ENCODE data around the gene PTX4.
"Not testable (repeated sequence)": the region's sequence is repeated elsewhere in the genome, so short reads cannot be mapped to it uniquely, and the experiment has no call there.

The PTX4 gene

DNA sequence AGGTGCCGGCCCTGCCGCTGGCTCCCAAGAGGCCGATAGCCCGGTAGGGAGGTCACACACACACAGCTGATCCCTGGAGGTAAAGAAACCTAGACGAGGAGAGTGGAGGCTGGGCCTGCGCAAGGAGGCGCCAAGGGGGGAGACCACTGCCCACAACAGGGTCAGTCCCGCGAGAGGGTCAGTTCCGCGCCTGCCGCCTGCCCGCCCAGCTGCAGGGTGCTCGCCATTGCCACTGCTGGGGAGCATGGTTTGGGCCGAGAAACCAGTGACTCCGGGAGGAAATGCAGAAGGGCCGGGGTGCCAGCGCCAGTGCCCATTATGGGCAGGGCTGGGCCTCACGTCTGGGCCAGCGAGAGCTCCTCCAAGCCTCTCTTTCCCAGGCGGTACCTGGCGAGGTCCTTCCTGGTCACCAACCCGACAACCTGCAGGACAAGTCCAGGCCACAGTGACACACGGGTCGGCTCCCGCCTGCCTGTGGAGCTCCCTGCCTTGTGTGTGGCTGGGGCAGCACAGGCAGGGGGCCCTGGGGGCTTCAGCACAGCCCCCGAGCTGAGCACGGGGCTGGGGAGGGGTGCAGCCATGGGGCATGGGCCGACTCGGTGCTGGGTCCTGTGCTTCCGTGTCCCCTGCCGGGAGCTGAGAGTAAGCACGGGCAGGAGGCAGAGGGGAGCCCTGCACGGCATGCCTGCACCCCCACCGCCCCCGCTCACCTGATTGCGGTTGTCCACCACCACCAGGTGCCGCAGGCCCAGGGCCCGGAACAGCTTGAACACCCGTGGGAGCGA lies 42.3 kb downstream of the PTX4 start:
- H3K4me1 ChIP-seq (ENCODE audit: control insufficient read depth, insufficient read depth, low read length) = no peaks in the 10 kb centered on the region
- H3K9ac ChIP-seq (ENCODE audit: low read length) = no peak overlapping the region
- H3K27me3 ChIP-seq (ENCODE audit: control insufficient read depth, insufficient read depth, low read length) = no peaks in the 10 kb centered on the region
- H3K36me3 ChIP-seq (ENCODE audit: control insufficient read depth, insufficient read depth, low read length) = peaks cover 16% of the 10 kb centered on the region
- no peak overlapping the region for H3K4me3 ChIP-seq (ENCODE audit: low read length)
- H3K27ac ChIP-seq (ENCODE audit: low read depth, low read length) = no peak overlapping the region

DNA sequence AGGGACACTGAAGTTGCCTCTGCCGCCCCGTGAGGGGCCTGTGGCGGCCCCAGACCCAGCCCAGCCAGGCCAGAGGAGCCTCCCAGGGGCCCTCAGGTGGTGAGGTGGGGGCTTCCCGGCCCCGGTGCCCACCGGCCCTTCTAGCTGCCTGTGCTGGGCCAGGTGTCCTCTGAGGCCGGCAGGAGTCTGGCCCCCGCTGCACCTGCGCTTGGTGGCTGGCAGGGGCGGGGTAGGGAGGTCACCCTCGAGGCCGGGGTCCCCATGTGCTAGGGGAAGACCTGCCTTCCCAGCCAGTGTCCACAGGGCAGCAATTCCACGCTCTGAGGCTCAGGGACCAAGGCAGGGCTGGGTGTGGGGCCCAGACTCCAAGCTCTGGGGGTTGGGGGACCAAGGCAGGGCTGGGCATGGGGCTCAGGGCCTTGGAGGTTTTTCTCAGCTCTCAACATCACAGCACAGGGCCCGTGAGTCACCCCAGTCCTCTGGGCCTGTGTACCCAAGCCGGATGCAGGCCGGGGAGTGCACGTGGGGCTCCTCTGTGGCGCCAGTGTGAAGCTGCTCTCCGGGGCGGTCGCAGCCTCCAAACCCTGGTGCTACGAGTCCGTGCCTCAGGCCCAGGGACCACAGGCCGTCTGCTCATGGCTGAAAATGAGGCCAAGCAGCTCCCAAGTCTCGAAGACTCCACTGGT lies 43.1 kb downstream of the PTX4 start:
- H3K4me1 ChIP-seq (ENCODE audit: control insufficient read depth, insufficient read depth, low read length) = no peaks in the 10 kb centered on the region
- no peak overlapping the region for H3K4me3 ChIP-seq (ENCODE audit: low read length)
- no peak overlapping the region for H3K27ac ChIP-seq (ENCODE audit: low read depth, low read length)
- no peaks in the 10 kb centered on the region for H3K27me3 ChIP-seq (ENCODE audit: control insufficient read depth, insufficient read depth, low read length)
- no peak overlapping the region for H3K9ac ChIP-seq (ENCODE audit: low read length)
- peaks cover 13% of the 10 kb centered on the region for H3K36me3 ChIP-seq (ENCODE audit: control insufficient read depth, insufficient read depth, low read length)

DNA sequence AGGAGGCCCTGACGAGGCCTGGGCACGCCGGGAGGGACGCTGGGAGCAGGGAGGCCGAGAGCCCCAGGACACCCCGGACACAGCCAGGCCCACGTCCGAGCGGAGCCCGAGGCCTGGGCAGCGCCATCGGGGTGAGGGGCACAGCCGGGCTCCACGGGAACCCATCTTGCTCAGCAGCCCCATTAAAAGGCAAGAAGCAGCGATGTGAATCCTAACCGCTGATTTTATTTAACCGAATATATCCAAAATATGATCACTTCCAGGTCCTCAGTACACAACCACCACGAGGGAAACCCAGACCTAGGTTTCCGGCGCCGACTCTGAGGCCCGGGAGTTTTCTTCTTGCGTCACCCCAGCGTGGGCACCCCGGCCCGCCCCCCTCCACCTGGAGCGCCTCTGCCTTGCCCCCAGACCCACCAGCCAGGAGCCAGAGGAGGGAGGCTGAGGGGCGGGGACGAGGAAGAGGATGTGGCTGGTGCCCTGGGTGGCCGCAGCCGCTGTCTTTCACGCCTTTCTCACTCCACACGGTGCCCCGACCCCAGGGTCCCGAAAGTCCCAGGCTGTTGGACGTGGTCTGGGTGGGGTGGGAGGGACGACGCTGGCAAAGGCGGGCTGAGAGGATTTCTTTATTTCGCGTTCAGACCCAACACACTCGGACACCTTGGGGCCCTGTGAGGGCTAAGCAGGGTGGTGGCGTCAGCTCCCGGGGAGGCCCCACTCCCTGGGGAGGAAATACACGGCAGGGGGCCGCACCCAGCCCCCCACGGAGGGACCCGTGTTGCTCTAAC lies 43.8 kb downstream of the PTX4 start:
- Histone ChIP-seq H3K36me3 (ENCODE audit: control insufficient read depth, insufficient read depth, low read length) (peaks cover 13% of the 10 kb centered on the region), H3K4me1 (ENCODE audit: control insufficient read depth, insufficient read depth, low read length) (no peaks in the 10 kb centered on the region), H3K9ac (ENCODE audit: low read length) (no peak overlapping the region), H3K4me3 (ENCODE audit: low read length) (no peak overlapping the region), H3K27me3 (ENCODE audit: control insufficient read depth, insufficient read depth, low read length) (no peaks in the 10 kb centered on the region), H3K27ac (ENCODE audit: low read depth, low read length) (no peak overlapping the region)

DNA sequence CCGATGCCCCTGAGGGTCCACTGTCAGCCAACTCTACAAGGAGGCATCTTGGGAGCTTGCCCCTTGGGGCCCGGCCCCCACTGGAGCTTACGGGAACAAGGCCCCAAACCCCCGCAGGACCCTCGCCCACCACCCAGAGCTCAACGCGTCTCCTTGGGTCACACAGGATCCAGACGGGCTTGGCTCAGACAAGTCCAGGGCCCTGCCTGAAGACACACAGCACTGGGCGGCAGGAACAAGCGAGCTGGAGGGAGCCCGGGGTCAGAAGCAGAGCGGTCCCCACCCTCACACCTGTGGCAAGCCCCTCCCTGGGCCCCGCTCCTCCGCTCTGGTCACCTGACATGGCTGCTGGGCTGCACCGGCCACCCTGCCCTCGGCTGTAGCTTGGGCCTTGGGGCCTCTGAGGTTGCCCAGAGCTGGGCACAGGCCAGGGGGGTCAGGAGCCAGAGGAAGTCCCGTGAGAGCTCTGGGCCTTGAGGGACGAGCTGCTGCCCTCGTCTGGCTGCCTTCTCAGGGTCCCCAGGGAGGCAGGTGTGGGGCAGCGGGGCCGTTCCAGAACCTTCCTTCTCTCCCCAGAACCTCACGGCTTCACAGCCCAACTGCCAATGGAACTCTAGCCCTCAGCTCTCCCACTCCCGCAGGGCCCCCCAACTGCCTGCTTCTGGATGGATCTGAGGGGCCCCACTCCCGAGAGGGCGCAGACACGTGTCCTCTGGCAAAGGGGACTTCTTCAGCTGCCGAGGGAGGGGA lies 44.6 kb downstream of the PTX4 start, which contains the start of gene CCDC154:
CCDC154 (minus strand) TSS at position 577 of the 750 bp plus-strand sequence; CDS start at position 343, 234 bp downstream.
- Histone ChIP-seq H3K27me3 (ENCODE audit: control insufficient read depth, insufficient read depth, low read length) (no peaks in the 10 kb centered on the region), H3K27ac (ENCODE audit: low read depth, low read length) (no peak within 1 kb of the TSS), H3K4me3 (ENCODE audit: low read length) (no peak within 1 kb of the TSS), H3K9ac (ENCODE audit: low read length) (no peak within 1 kb of the TSS), H3K4me1 (ENCODE audit: control insufficient read depth, insufficient read depth, low read length) (no peaks in the 10 kb centered on the region), H3K36me3 (ENCODE audit: control insufficient read depth, insufficient read depth, low read length) (peaks cover 13% of the 10 kb centered on the region)

DNA sequence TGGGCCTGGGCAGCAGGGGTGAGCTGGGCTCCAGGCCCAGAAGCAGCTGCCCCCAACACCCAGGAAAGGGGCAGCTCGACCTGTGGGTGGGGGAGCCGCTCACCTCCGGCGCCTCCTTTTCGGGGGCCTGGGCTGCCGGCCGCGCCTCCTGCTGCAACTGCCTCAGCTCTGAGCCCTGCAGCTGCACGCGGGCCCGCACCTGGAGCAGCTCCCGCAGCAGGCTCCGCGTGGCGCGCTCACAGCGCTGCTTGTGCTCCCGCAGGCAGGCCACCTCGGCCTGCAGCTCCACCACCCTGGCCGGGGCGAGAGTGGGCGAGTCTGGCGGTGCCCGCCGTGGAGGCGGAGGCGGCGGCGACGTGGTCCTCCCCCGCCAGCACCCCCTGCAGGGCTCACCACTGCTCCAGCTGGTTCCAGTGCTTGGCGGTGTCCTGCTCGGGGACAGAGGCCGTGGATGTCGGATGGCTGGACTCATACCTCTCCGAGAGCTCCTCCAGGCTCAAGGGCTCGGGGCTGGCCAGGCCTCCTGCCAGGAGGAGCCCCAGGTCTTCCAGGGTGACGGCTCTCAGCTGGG lies 45.3 kb downstream of the PTX4 start:
- Histone ChIP-seq H3K27me3 (ENCODE audit: control insufficient read depth, insufficient read depth, low read length) (no peaks in the 10 kb centered on the region), H3K36me3 (ENCODE audit: control insufficient read depth, insufficient read depth, low read length) (peaks cover 13% of the 10 kb centered on the region), H3K4me1 (ENCODE audit: control insufficient read depth, insufficient read depth, low read length) (no peaks in the 10 kb centered on the region), H3K27ac (ENCODE audit: low read depth, low read length) (no peak overlapping the region), H3K4me3 (ENCODE audit: low read length) (no peak overlapping the region), H3K9ac (ENCODE audit: low read length) (no peak overlapping the region)

DNA sequence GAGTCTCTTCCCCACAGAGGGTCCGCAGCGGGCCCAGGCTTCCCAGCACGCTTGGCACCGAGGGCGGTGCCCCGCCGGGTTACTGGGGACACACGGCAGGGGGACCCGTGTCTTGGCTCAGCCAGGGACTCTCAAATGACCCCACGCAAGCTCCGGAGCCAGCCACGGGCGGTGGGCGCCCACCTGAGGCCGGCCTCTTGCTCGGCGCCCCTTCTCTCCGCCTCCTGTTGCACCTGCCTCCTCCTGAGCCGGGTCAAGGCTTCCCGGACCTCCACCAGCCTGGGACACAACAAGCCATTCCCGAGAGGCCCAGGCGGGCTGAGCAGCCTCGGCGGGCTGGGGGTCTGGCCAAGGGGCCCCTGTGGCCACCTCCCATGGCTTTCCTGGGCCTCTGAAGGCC lies 46.0 kb downstream of the PTX4 start:
- H3K9ac ChIP-seq (ENCODE audit: low read length) = no peak overlapping the region
- peaks cover 8% of the 10 kb centered on the region for H3K36me3 ChIP-seq (ENCODE audit: control insufficient read depth, insufficient read depth, low read length)
- no peak overlapping the region for H3K27ac ChIP-seq (ENCODE audit: low read depth, low read length)
- H3K4me3 ChIP-seq (ENCODE audit: low read length) = no peak overlapping the region
- no peaks in the 10 kb centered on the region for H3K27me3 ChIP-seq (ENCODE audit: control insufficient read depth, insufficient read depth, low read length)
- no peaks in the 10 kb centered on the region for H3K4me1 ChIP-seq (ENCODE audit: control insufficient read depth, insufficient read depth, low read length)

DNA sequence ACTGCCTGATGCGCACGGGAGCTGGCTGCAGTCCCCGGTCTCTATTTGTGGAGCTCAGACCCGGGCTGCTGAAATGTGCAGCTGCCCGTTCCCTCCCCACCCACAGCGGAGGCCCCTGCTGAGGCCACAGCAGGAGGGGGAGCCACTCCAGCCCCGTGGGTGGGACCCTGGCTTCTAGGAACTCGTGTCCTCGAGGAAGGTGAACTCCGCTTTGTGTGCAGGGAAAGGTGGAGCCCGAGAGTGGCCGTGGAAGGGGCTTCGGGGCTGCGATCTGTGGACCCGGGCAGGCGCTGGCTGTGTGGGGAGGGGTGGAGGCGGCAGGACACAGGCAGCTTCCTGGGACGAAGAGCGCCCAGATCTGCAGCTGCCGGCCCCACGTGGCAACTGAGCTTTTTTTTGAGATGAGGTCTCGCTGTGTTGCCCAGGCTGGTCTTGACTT lies 47.3 kb downstream of the PTX4 start:
- Histone ChIP-seq H3K9ac (ENCODE audit: low read length) (no peak overlapping the region), H3K27me3 (ENCODE audit: control insufficient read depth, insufficient read depth, low read length) (no peaks in the 10 kb centered on the region), H3K36me3 (ENCODE audit: control insufficient read depth, insufficient read depth, low read length) (peaks cover 5% of the 10 kb centered on the region), H3K4me1 (ENCODE audit: control insufficient read depth, insufficient read depth, low read length) (no peaks in the 10 kb centered on the region), H3K27ac (ENCODE audit: low read depth, low read length) (no peak overlapping the region), H3K4me3 (ENCODE audit: low read length) (no peak overlapping the region)

DNA sequence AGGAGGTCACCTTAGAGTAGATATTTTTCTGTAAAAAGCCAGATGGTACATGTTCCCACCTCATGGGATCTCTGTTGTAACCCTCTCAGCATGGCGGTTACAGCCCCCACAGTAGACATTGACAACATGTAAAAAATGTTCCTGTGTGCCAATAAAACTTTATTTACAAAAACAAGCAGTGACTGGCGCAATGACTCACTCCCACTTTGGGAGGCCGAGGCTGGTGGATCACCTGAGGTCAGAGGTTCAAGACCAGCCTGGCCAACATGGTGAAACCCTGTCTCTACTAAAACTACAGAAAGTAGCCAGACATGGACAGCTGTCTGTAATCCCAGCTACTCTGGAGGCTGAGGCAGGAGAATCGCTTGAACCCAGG lies 49.1 kb downstream of the PTX4 start:
- not testable (repeated sequence) for H3K4me3 ChIP-seq (ENCODE audit: low read length); H3K27ac ChIP-seq (ENCODE audit: low read depth, low read length); H3K36me3 ChIP-seq (ENCODE audit: control insufficient read depth, insufficient read depth, low read length); H3K9ac ChIP-seq (ENCODE audit: low read length); H3K27me3 ChIP-seq (ENCODE audit: control insufficient read depth, insufficient read depth, low read length); H3K4me1 ChIP-seq (ENCODE audit: control insufficient read depth, insufficient read depth, low read length)

DNA sequence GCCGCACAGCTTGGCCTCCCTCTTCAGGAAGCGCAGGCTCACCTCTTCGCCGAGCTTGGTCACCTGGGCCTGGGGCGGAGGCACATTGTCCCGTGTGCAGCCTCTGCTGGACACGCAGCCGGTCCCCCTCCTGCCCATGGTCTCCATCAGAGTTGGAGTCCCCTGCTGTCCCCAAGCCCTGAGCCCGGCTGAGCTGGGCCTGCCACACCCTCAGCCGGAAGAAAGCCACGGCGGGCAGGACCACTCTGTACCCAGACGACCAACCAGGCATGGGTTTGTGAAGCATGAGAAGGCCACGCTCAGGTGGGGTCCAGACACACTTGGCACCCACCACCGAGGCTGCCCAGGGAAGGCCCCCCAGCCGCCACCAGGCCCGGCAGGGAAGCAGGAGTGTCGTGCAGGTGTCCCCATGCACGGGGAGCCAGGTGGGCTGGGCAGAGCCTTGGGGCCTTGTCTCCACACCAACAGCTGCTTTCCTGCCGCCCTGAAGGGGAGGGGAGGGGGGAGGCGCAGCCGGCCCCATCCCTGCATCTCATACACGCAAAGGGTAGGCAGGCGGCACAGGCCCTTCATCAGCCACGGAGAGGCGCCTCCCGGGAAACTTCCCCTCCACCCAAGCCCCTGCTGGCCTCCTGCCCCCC lies 49.6 kb downstream of the PTX4 start:
- H3K27ac ChIP-seq (ENCODE audit: low read depth, low read length) = no peak overlapping the region
- H3K27me3 ChIP-seq (ENCODE audit: control insufficient read depth, insufficient read depth, low read length) = no peaks in the 10 kb centered on the region
- no peak overlapping the region for H3K4me3 ChIP-seq (ENCODE audit: low read length)
- no peaks in the 10 kb centered on the region for H3K36me3 ChIP-seq (ENCODE audit: control insufficient read depth, insufficient read depth, low read length)
- no peak overlapping the region for H3K9ac ChIP-seq (ENCODE audit: low read length)
- no peaks in the 10 kb centered on the region for H3K4me1 ChIP-seq (ENCODE audit: control insufficient read depth, insufficient read depth, low read length)

DNA sequence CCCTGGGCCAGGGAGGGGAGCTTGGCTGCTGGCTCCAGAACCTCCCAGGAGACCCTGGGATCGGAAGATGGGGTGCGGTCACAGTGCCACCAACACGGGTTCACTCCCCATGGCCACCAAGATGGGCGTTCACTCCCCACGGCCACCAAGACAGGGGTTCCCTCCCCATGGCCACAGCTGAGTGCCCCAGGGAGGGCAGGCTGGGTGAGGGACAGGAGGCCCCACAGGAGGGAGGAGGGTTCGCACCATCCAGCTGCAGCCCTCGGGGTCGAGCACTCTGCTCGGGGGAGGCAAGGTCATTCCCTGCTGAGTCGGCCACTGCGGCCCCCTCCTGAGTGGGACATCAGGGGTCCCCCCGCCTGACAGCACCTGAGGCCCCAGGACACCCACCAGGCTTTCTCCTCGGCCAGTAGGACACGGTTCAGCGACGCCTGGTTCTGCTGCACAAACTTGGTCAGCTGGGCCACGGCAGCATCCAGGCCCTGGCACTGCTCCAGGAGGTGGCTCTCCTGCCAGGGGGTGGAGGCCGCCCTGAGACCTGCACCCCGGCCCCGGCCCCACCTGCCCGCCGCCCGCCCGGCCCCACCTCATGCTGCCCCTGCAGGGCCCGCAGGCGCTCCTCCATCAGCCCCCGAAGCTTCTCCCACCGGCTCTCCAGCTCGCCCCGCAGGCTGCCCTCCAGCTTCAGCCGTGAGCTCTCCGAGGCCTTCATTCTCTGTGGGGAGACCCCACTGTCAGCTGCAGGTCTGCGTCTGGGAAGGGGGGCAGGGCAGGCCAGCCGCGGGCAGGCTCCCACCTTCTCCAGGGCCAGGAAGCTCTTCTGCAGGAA lies 50.3 kb downstream of the PTX4 start:
- Histone ChIP-seq H3K36me3 (ENCODE audit: control insufficient read depth, insufficient read depth, low read length) (no peaks in the 10 kb centered on the region), H3K4me1 (ENCODE audit: control insufficient read depth, insufficient read depth, low read length) (no peaks in the 10 kb centered on the region), H3K27ac (ENCODE audit: low read depth, low read length) (no peak overlapping the region), H3K27me3 (ENCODE audit: control insufficient read depth, insufficient read depth, low read length) (no peaks in the 10 kb centered on the region), H3K4me3 (ENCODE audit: low read length) (no peak overlapping the region), H3K9ac (ENCODE audit: low read length) (no peak overlapping the region)

DNA sequence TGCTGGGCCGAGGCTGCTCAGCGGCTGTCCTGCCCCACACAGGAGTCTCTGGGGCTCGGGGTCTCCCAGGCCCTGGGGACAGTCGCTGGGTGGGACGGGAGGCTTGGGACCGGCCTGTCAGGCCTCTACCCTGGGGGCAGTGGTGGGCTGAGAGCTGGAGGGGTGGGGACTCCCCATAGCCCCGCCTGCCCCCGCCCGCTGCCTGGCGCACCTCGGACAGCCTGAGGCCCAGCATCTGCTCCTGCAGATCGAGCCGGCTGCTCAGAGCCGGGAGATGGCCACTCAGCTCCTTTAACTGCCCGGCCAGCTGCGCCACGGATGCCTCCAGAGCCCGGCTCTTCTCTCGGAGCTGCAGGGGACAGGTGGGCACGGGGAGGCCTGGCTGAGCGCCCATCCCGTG lies 51.1 kb downstream of the PTX4 start:
- Histone ChIP-seq H3K27ac (ENCODE audit: low read depth, low read length) (no peak overlapping the region), H3K4me1 (ENCODE audit: control insufficient read depth, insufficient read depth, low read length) (no peaks in the 10 kb centered on the region), H3K36me3 (ENCODE audit: control insufficient read depth, insufficient read depth, low read length) (no peaks in the 10 kb centered on the region), H3K27me3 (ENCODE audit: control insufficient read depth, insufficient read depth, low read length) (no peaks in the 10 kb centered on the region), H3K9ac (ENCODE audit: low read length) (no peak overlapping the region), H3K4me3 (ENCODE audit: low read length) (no peak overlapping the region)
